ENCODE data around the gene COPS4. TPM values are rescaled to one million over a fixed set of nuclear protein-coding genes. Genes with fewer than 3 reads are reported as not detected.
A peak's percentile ranks its signal among the peaks of the same experiment; 100 is the strongest.
"Not testable (repeated sequence)": the region's sequence is repeated elsewhere in the genome, so short reads cannot be mapped to it uniquely, and the experiment has no call there.

Gene COPS4
- total RNA-seq, 4 donors from 2014 or later = 21.3 to 113 (median 73.3) TPM

GRCh38 chr4:83013420-83013867 is 21.5 kb upstream of the COPS4 start:
- no peak for DNase-seq
- Histone ChIP-seq H3K4me3 (peak overlapping the region; percentile 36 to 52), H3K9me3 (no peaks in the 10 kb centered on the region), H3K36me3 (no peaks in the 10 kb centered on the region), H3K4me1 (peaks cover 0 to 3% of the 10 kb centered on the region in 2 donors), H3K27me3 (no peaks in the 10 kb centered on the region), H3K27ac (peak overlapping the region; percentile 83 to 86)
- no peak for TF ChIP-seq POLR2A (IDR thresholded peaks at IDR 0.05)
- no peak for TF ChIP-seq CTCF (IDR thresholded peaks at IDR 0.05)
- intact Hi-C loops (cut with DNase I; ENCODE audit: low total_unique reads) = loop anchor here (5.0 kb wide), 1 partner anchor 111 kb away; the partner anchor contains the start of gene THAP9

GRCh38 chr4:83013902-83014301 is 21.1 kb upstream of the COPS4 start:
- intact Hi-C loops (cut with DNase I; ENCODE audit: low total_unique reads) = loop anchor here (5.0 kb wide), 1 partner anchor 112 kb away; the partner anchor contains the start of gene THAP9
- H3K4me3 ChIP-seq = no peak overlapping the region

GRCh38 chr4:83019794-83020494 is 15.0 kb upstream of the COPS4 start:
- H3K4me3 ChIP-seq = no peak overlapping the region
- no peaks in the 10 kb centered on the region for H3K36me3 ChIP-seq
- no peaks in the 10 kb centered on the region for H3K27me3 ChIP-seq
- no peak overlapping the region for H3K27ac ChIP-seq
- intact Hi-C loops (cut with DNase I; ENCODE audit: low total_unique reads) = no loop called here
- H3K9me3 ChIP-seq = no peaks in the 10 kb centered on the region
- H3K4me1 ChIP-seq = no peaks in the 10 kb centered on the region
- DNase-seq = no peak
- TF ChIP-seq CTCF (IDR thresholded peaks at IDR 0.05) (no peak), POLR2A (IDR thresholded peaks at IDR 0.05) (no peak)

More at GRCh38 chr4:83013902-83014301, 21.1 kb upstream of the COPS4 start:
- TF ChIP-seq CTCF (IDR thresholded peaks at IDR 0.05) = no peak
- TF ChIP-seq POLR2A (IDR thresholded peaks at IDR 0.05) = no peak
- Histone ChIP-seq H3K27me3 (no peaks in the 10 kb centered on the region), H3K4me1 (peaks cover 0 to 3% of the 10 kb centered on the region in 2 donors), H3K9me3 (no peaks in the 10 kb centered on the region), H3K36me3 (no peaks in the 10 kb centered on the region), H3K27ac (peak overlapping the region; percentile 83 to 86)
- no peak for DNase-seq

- no peak for DNase-seq
- Histone ChIP-seq H3K4me3 (no peak overlapping the region), H3K36me3 (no peaks in the 10 kb centered on the region), H3K27me3 (no peaks in the 10 kb centered on the region), H3K4me1 (no peaks in the 10 kb centered on the region), H3K27ac (no peak overlapping the region), H3K9me3 (no peaks in the 10 kb centered on the region)
- intact Hi-C loops (cut with DNase I; ENCODE audit: low total_unique reads) = no loop called here
- TF ChIP-seq POLR2A (IDR thresholded peaks at IDR 0.05) (no peak), CTCF (IDR thresholded peaks at IDR 0.05) (no peak)
Measured at GRCh38 chr4:83022724-83023450, 12.1 kb upstream of the COPS4 start.

- H3K27me3 ChIP-seq; H3K27ac ChIP-seq; H3K4me3 ChIP-seq; H3K9me3 ChIP-seq; H3K36me3 ChIP-seq; DNase-seq; intact Hi-C loops (cut with DNase I; ENCODE audit: low total_unique reads); H3K4me1 ChIP-seq: not testable (repeated sequence)
Measured at GRCh38 chr4:83023599-83023998, 11.4 kb upstream of the COPS4 start.
